GM10248 (cell line): ENCODE results near the gene AKT2.

Experiments used
- CTCF ChIA-PET: fragments of 300-600 bp; sonication (Branson Sonifier 250); formaldehyde crosslinking; extraction: SDS; loops from one replicate; lab custom pipeline; 2021; ENCODE audit warnings: antibody characterized with exemption; lab: Yijun Ruan, JAX
- POLR2A ChIA-PET: fragments of 350-650 bp; sonication (Branson Sonifier 250); formaldehyde crosslinking; extraction: SDS; loops from one replicate; lab custom pipeline; 2020; ENCODE audit warnings: antibody characterized with exemption; lab: Yijun Ruan, JAX
- DNase-seq: peaks from one replicate; pipeline ENCODE4 v3.0.0; 2012; ENCODE audit errors: extremely low spot score
- CTCF ChIP-seq: IDR thresholded peaks from 2 replicates; pipeline ENCODE4 v1.5.1; 2012; ENCODE audit warnings: mild to moderate bottlenecking, low read depth; ENCODE audit errors: extremely low read depth, missing control alignments, control extremely low read depth

AKT2 gene

DNA sequence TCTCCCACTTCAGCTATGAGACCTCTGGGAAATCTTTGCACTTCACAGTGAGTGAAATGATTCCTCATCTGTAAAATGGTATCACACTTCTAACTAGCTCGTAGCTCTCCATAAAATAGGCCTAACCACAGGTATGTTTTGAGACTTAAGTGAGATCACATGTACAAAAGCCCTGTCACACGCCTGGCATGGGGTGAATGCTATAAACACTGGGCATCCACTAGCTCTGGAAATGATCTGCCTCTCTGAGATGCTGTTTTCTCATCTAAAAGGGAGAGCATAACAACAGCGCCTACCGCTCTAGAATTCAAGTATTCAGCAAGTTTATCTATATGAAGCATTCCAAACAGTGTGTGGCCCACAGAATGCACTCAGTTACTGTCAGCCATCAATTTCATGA is 2.2 kb downstream of the AKT2 start:
- CTCF ChIA-PET = interaction anchor here (1.5 to 4.3 kb wide), 2 partner anchors 22 to 143 kb away, joined by 3 to 24 read pairs; no protein-coding TSS in a partner anchor
- POLR2A ChIA-PET = no interaction called here
- DNase-seq = no peak
- TF ChIP-seq CTCF = no peak

GRCh38 chr19:40282209-40282580 is 3.0 kb downstream of the AKT2 start:
- no peak for TF ChIP-seq CTCF
- POLR2A ChIA-PET = no interaction called here
- no peak for DNase-seq
- CTCF ChIA-PET = interaction anchor here (0.7 to 4.3 kb wide), 4 partner anchors 8 to 143 kb away, joined by 3 to 24 read pairs (median 3); no protein-coding TSS in a partner anchor

GRCh38 chr19:40281381-40282208 is 3.5 kb downstream of the AKT2 start:
- ChIA-PET CTCF (interaction anchor here (0.7 to 4.3 kb wide), 4 partner anchors 9 to 142 kb away, joined by 3 to 24 read pairs (median 3); no protein-coding TSS in a partner anchor), POLR2A (no interaction called here)
- no peak for DNase-seq
- no peak for TF ChIP-seq CTCF

GRCh38 chr19:40280608-40281221 is 4.4 kb downstream of the AKT2 start:
- TF ChIP-seq CTCF = no peak
- no peak for DNase-seq
- ChIA-PET CTCF (interaction anchor here (4.3 kb wide), 1 partner anchor 24 kb away, joined by 24 read pairs; no protein-coding TSS in a partner anchor), POLR2A (no interaction called here)

- ChIA-PET POLR2A (no interaction called here), CTCF (interaction anchor here (0.6 to 4.3 kb wide), 4 partner anchors 25 to 310 kb away, joined by 3 to 24 read pairs (median 3); no protein-coding TSS in a partner anchor)
- peak; percentile 57 for DNase-seq
- TF ChIP-seq CTCF = no peak
Measured at GRCh38 chr19:40279761-40280607, 5.2 kb downstream of the AKT2 start.

DNA sequence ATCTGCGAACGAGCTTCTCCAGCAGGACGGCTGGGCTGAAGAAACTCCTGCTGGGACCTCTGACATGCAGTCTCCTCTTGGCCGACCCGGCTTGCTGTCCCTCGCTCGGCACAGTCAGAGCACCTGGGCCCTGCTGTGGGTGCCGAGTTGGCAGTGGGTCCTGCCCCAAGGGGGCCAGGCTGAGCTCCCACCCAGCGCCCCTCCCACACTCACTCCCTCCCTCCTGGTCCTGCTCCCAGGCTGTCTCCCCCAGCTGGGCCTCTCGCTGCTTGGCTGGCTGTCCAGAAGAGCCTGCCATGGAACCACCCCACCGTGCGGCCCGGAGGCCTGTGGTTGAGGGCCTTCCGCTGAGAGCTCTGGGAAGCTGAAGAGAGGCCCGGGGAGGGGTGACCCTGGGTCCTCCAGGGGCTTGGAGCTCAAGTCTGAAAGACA is 6.0 kb downstream of the AKT2 start:
- TF ChIP-seq CTCF = no peak
- no peak for DNase-seq
- ChIA-PET POLR2A (interaction anchor here (1.1 kb wide), 1 partner anchor 10 kb away, joined by 3 read pairs; no protein-coding TSS in a partner anchor), CTCF (interaction anchor here (0.6 to 1.2 kb wide), 4 partner anchors 87 to 728 kb away, joined by 3 read pairs; no protein-coding TSS in a partner anchor)
